HEK293 (cell line): ENCODE results near the gene WDR73.

Experiments used
- BCL11A ChIP-seq: fragments of 450-650 bp; formaldehyde crosslinking; IDR thresholded peaks from 2 replicates; pipeline ENCODE4 v1.5.1; 2016; ENCODE audit warnings: low read depth, missing biosample characterization, missing genetic modification characterization
- FEZF1 ChIP-seq: fragments of 450-650 bp; formaldehyde crosslinking; IDR thresholded peaks from 2 replicates; pipeline ENCODE4 v1.5.1; 2016; ENCODE audit warnings: missing biosample characterization, missing genetic modification characterization
- GLI2 ChIP-seq: fragments of 450-650 bp; formaldehyde crosslinking; IDR thresholded peaks from 2 replicates; pipeline ENCODE4; 2017; ENCODE audit warnings: missing biosample characterization, missing genetic modification characterization, low read depth, borderline replicate concordance
- GLIS2 ChIP-seq: fragments of 450-650 bp; formaldehyde crosslinking; IDR thresholded peaks from 2 replicates; pipeline ENCODE4 v1.5.1; 2016; ENCODE audit warnings: missing biosample characterization, missing genetic modification characterization
- HOXD13 ChIP-seq: sonication (generic); formaldehyde crosslinking; IDR thresholded peaks from 2 replicates; pipeline ENCODE4 v1.8.0; 2022; ENCODE audit warnings: missing genetic modification reagents, borderline replicate concordance
- KLF7 ChIP-seq: fragments of 450-650 bp; formaldehyde crosslinking; IDR thresholded peaks from 2 replicates; pipeline ENCODE4 v1.5.1; 2016; ENCODE audit warnings: missing biosample characterization, missing genetic modification characterization, borderline replicate concordance
- REST ChIP-seq: fragments of 450-650 bp; formaldehyde crosslinking; IDR thresholded peaks from 2 replicates; pipeline ENCODE4 v1.5.1; 2016; ENCODE audit warnings: missing biosample characterization, missing genetic modification characterization
- TRIM28 ChIP-seq: IDR thresholded peaks from 2 replicates; pipeline ENCODE4 v1.6.1; 2011; ENCODE audit warnings: low read length, control low read depth, borderline replicate concordance
- TSHZ1 ChIP-seq: fragments of 450-650 bp; formaldehyde crosslinking; IDR thresholded peaks from 2 replicates; pipeline ENCODE4 v1.5.1; 2016; ENCODE audit warnings: missing biosample characterization, missing genetic modification characterization, borderline replicate concordance
- ZNF24 ChIP-seq: fragments of 450-650 bp; formaldehyde crosslinking; IDR thresholded peaks from 2 replicates; pipeline ENCODE4 v1.5.1; 2016; ENCODE audit warnings: missing biosample characterization, missing genetic modification characterization
- ZNF280C ChIP-seq: fragments of 450-650 bp; formaldehyde crosslinking; IDR thresholded peaks from 2 replicates; pipeline ENCODE4 v1.5.1; 2016; ENCODE audit warnings: missing biosample characterization, missing genetic modification characterization
- ZNF354C ChIP-seq: fragments of 450-650 bp; formaldehyde crosslinking; IDR thresholded peaks from 2 replicates; pipeline ENCODE4 v1.5.1; 2016; ENCODE audit warnings: missing biosample characterization, missing genetic modification characterization, low read depth, borderline replicate concordance
- ZNF510 ChIP-seq: fragments of 450-650 bp; formaldehyde crosslinking; IDR thresholded peaks from 2 replicates; pipeline ENCODE4 v1.5.1; 2018; ENCODE audit warnings: mild to moderate bottlenecking, missing genetic modification characterization, missing biosample characterization; ENCODE audit not compliant: insufficient replicate concordance
- ZNF514 ChIP-seq: fragments of 450-650 bp; formaldehyde crosslinking; IDR thresholded peaks from 2 replicates; pipeline ENCODE4 v1.5.1; 2016; ENCODE audit warnings: missing biosample characterization, missing genetic modification characterization
- ZNF518A ChIP-seq: fragments of 450-650 bp; formaldehyde crosslinking; conservative IDR thresholded peaks from 2 replicates; pipeline ENCODE4 v1.5.1; 2016; ENCODE audit warnings: low read depth, missing biosample characterization, missing genetic modification characterization
- ZNF521 ChIP-seq: fragments of 450-650 bp; formaldehyde crosslinking; IDR thresholded peaks from 2 replicates; pipeline ENCODE4 v1.5.1; 2017; ENCODE audit warnings: missing biosample characterization, mild to moderate bottlenecking, missing genetic modification characterization
- ZNF561 ChIP-seq: fragments of 450-650 bp; IDR thresholded peaks from 2 replicates; pipeline ENCODE4 v1.5.1; 2018; ENCODE audit warnings: missing biosample characterization, missing genetic modification characterization, borderline replicate concordance
- ZSCAN16 ChIP-seq: fragments of 450-650 bp; formaldehyde crosslinking; IDR thresholded peaks from 2 replicates; pipeline ENCODE4 v1.5.1; 2016; ENCODE audit warnings: missing biosample characterization, missing genetic modification characterization
- ZSCAN23 ChIP-seq: fragments of 450-650 bp; formaldehyde crosslinking; IDR thresholded peaks from 2 replicates; pipeline ENCODE4 v1.5.1; 2016; ENCODE audit warnings: missing biosample characterization, missing genetic modification characterization
- TF ChIP-seq, protein P1 (sequence below): fragments of 450-650 bp; formaldehyde crosslinking; IDR thresholded peaks from 2 replicates; pipeline ENCODE4 v1.5.1; 2016; ENCODE audit warnings: missing biosample characterization, missing genetic modification characterization
- TF ChIP-seq, protein P2 (sequence below): fragments of 450-650 bp; formaldehyde crosslinking; IDR thresholded peaks from 2 replicates; pipeline ENCODE4 v1.5.1; 2016; ENCODE audit warnings: missing biosample characterization, missing genetic modification characterization

Gene WDR73

GRCh38 chr15:84629033-84629432 lies 25.1 kb downstream of the WDR73 start (continued):
- TF ChIP-seq TSHZ1 (tag by site-specific recombination) (peak; percentile 15; the same call in 1 of the 2 replicates), BCL11A (tag by site-specific recombination) (no peak), ZNF514 (tag by site-specific recombination) (no peak), KLF7 (no peak), ZNF24 (tag by site-specific recombination) (no peak), ZNF510 (peak; percentile 70), REST (tag by site-specific recombination) (peak; percentile 78), ZNF561 (tag by site-specific recombination) (no peak), HOXD13 (CRISPR knock-in tag) (no peak), ZNF518A (tag by site-specific recombination) (peak; percentile 95), ZNF521 (tag by site-specific recombination) (no peak), GLI2 (peak; percentile 50; the same call in 1 of the 2 replicates), ZSCAN23 (tag by site-specific recombination) (no peak), ZSCAN16 (tag by site-specific recombination) (no peak), GLIS2 (tag by site-specific recombination) (no peak), ZNF354C (tag by site-specific recombination) (0 out of 2 replicates have a peak, but pooled peaks have one; percentile 25), TRIM28 (no peak), FEZF1 (tag by site-specific recombination) (no peak), ZNF280C (tag by site-specific recombination) (no peak)
- TF ChIP-seq, protein P1, sequence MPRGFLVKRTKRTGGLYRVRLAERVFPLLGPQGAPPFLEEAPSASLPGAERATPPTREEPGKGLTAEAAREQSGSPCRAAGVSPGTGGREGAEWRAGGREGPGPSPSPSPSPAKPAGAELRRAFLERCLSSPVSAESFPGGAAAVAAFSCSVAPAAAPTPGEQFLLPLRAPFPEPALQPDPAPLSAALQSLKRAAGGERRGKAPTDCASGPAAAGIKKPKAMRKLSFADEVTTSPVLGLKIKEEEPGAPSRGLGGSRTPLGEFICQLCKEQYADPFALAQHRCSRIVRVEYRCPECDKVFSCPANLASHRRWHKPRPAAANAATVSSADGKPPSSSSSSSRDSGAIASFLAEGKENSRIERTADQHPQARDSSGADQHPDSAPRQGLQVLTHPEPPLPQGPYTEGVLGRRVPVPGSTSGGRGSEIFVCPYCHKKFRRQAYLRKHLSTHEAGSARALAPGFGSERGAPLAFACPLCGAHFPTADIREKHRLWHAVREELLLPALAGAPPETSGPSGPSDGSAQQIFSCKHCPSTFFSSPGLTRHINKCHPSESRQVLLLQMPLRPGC (tag by site-specific recombination), result no peak
- TF ChIP-seq, protein P2, sequence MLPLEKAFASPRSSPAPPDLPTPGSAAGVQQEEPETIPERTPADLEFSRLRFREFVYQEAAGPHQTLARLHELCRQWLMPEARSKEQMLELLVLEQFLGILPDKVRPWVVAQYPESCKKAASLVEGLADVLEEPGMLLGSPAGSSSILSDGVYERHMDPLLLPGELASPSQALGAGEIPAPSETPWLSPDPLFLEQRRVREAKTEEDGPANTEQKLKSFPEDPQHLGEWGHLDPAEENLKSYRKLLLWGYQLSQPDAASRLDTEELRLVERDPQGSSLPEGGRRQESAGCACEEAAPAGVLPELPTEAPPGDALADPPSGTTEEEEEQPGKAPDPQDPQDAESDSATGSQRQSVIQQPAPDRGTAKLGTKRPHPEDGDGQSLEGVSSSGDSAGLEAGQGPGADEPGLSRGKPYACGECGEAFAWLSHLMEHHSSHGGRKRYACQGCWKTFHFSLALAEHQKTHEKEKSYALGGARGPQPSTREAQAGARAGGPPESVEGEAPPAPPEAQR (tag by site-specific recombination), result no peak
